GM04504 (cell line): ENCODE data around the gene KIF26A.
"Not testable (repeated sequence)": the region's sequence is repeated elsewhere in the genome, so short reads cannot be mapped to it uniquely, and the experiment has no call there.

Source experiments
- DNase-seq: peaks from one replicate; pipeline ENCODE4 v3.0.0-alpha.2; 2012; ENCODE audit warnings: low read depth

Gene KIF26A

DNA sequence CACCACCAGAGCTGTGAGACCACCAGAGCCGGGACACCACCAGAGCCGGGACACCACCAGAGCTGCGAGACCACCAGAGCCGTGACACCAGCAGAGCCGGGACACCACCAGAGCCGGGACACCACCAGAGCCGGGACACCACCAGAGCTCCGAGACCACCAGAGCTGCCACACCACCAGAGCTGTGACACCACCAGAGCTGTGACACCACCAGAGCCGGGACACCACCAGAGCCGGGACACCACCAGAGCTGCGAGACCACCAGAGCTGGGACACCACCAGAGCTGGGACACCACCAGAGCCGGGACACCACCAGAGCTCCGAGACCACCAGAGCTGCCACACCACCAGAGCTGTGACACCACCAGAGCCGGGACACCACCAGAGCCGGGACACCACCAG, 70.7 kb downstream of the KIF26A start:
- not testable (repeated sequence) for DNase-seq

GRCh38 chr14:104209985-104210816, 71.8 kb downstream of the KIF26A start:
- DNase-seq = no peak

- no peak for DNase-seq
Observed at GRCh38 chr14:104210817-104211195, 72.4 kb downstream of the KIF26A start.

- no peak for DNase-seq
Observed at GRCh38 chr14:104211215-104211614, 72.8 kb downstream of the KIF26A start.

DNA sequence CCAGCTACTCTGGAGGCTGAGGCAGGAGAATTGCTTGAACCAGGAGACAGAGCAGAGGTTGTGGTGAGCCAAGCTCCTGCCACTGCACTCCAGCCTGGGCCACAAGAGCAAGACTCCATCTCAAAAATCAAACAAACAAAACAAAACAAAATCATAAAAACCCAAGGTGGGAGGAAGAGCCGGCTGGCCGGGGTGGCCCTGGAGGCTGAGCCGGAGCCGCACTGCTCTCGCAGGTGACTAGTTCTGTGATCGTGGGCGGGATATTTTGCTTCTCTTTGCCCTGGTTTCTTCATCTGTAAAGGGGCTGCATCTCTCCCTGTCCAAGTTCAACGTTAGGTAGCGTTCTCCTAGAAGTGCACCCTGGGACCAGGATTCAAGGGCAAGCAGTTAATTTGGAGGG, 73.4 kb downstream of the KIF26A start:
- no peak for DNase-seq

DNA sequence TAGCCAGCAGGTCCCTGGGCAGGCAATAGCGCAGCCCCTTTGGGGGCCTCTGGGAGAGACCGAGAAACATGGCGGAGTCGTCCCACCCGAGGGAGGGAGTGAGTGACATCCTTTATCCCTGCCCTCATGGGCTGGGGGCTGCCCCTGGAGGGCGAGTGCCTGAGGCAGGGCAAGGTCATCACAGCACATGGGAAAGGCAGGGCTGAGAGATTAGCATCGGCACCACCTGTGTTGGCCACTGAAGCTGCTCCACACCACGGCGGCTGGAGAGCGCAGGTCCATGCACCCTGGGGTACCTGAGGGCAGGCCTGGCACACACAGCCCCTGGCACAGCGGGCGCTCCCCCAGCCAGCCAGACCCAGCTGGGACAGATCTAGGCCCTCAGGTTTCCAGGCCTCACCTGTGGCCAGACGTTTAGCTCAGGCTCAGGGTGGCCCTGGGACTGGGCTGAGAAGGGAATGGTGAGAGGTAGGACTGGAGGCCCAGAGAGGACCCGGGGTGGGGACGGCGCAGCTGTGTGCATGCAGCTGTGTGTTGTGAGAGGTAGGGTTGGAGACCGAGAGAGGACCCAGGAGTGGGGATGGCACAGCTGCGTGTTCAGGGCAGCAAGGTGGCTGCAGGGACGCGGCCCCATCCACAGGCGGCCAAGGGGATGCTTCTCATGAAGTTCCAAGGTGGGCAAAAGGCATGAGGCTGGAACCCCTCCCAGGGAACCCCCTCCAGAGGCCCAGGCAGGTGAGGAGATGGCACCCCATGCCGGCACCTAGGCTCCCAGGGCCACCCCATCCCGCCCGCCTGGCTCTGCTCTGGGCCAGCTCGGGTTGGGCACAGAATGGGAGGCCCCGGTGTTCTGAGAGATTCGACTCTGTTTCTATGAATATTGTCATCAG, 74.1 kb downstream of the KIF26A start:
- DNase-seq = no peak

- no peak for DNase-seq
Observed at GRCh38 chr14:104213301-104214034, 75.1 kb downstream of the KIF26A start.

DNA sequence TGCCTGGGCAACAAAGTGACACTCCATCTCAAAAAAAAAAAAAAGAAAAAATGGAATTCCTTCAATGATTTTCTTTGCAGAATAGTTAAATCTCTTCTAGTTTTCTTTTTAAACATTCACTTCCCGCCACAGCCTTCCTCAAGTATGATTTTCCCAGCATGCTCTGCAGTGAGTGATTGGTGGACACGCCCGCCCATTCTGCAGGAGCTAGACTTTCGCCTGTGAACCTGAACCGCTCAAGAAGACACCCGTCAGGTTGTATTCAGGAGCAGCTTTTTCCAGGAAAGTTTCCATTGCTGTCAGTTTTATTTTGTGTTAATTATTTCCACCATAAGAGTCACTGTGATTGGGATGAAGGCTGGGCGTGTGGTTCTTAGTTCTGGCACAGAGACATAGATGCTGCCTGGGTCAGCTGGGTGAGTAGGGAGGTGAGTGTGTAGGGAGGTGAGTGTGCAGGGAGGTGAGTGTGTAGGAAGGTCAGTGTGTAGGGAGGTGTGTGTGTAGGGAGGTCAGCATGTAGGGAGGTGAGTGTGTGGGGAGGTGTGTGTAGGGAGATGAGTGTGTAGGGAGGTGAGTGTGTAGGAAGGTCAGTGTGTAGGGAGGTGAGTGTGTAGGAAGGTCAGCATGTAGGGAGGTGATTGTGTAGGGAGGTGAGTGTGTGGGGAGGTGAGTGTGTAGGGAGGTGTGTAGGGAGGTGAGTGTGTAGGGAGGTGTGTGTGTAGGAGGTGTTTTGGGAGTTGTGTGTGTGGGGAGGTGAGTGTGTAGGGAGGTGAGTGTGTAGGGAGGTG, 76.2 kb downstream of the KIF26A start:
- DNase-seq = no peak

GRCh38 chr14:104215706-104216334, 77.4 kb downstream of the KIF26A start:
- DNase-seq = no peak

GRCh38 chr14:104216457-104216856, 78.1 kb downstream of the KIF26A start:
- DNase-seq = no peak

GRCh38 chr14:104217486-104218360, 79.3 kb downstream of the KIF26A start:
- DNase-seq = no peak

- no peak for DNase-seq
Observed at GRCh38 chr14:104218361-104219180, 80.2 kb downstream of the KIF26A start.

- DNase-seq = no peak
Observed at GRCh38 chr14:104219731-104220214, 81.4 kb downstream of the KIF26A start.

- no peak for DNase-seq
Observed at GRCh38 chr14:104220215-104221070, 82.1 kb downstream of the KIF26A start.

DNA sequence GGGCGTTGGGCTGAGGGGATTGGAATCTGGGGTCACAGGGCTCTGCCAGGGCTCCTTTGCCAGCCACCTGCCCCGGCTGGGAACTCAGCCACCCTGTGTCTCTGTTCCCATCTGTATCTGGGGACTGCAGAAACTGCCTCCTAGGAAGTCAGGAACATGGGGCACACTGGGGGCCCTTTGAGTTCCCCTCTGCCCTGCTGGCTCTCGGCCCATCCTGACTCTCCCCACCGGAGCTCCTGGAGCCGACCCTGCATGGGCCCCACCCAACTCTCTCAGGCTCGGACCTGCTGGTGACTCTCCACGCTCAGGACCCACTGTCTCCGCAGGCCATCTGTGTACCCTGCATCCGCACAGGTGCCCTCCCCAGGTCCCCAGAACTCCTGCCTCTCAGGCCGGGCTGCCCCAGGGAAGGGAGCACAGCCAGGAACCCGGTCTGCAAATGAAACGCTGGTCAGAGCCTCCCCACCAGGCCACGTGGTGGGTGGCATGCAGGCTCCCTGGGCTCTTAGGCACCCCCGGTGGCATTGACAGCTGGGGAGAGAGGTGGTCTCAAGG, 82.8 kb downstream of the KIF26A start:
- DNase-seq = no peak

- no peak for DNase-seq
Observed at GRCh38 chr14:104221636-104222369, 83.4 kb downstream of the KIF26A start.
